Breast epithelium (tissue), 3 donors: ENCODE measurements around the gene SMCO2.

Experiments
- POLR2A ChIP-seq: fragments of 450-650 bp; IDR thresholded peaks from one replicate; pipeline ENCODE4 v1.6.1; 2016; ENCODE audit warnings: antibody characterized with exemption, mild to moderate bottlenecking, moderate library complexity
- TF ChIP-seq, protein P1 (sequence below), 3 donors: fragments of 450-650 bp; IDR thresholded peaks; one replicate each; pipeline ENCODE4 v1.5.1; 2016 to 2017; ENCODE audit warnings: antibody characterized with exemption in 3 of 3, mild to moderate bottlenecking in 3 of 3, moderate library complexity in 3 of 3

DNA sequence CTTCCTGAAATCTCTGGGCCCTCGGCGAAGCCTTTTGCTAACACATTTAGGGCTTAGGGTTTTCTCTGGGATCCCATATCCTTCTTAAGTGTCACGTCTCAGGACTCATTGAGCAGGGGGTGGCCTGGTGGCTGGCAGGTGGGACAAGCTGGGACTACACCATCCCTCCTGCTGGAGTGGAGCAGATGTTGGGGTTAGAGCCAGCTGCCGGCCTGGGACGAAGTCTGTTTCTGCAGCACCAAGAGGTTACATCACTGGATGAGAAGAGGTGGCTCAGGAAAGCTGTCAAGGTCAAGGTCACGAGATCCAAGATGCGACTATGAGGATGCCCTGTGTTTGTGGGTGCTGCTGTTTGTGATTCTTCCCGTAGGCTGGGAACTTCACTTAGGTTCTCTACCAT, 16.3 kb downstream of the SMCO2 start:
- TF ChIP-seq, protein P1, sequence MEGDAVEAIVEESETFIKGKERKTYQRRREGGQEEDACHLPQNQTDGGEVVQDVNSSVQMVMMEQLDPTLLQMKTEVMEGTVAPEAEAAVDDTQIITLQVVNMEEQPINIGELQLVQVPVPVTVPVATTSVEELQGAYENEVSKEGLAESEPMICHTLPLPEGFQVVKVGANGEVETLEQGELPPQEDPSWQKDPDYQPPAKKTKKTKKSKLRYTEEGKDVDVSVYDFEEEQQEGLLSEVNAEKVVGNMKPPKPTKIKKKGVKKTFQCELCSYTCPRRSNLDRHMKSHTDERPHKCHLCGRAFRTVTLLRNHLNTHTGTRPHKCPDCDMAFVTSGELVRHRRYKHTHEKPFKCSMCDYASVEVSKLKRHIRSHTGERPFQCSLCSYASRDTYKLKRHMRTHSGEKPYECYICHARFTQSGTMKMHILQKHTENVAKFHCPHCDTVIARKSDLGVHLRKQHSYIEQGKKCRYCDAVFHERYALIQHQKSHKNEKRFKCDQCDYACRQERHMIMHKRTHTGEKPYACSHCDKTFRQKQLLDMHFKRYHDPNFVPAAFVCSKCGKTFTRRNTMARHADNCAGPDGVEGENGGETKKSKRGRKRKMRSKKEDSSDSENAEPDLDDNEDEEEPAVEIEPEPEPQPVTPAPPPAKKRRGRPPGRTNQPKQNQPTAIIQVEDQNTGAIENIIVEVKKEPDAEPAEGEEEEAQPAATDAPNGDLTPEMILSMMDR (IDR thresholded peaks at IDR 0.05) = no peak
- TF ChIP-seq POLR2A = no peak
